A673 (cell line): ENCODE measurements around the gene LTV1.

Experiments used
- EZH2 ChIP-seq: fragments of 200-600 bp; sonication (generic); IDR thresholded peaks from 2 replicates; pipeline ENCODE4 v1.6.1; 2017; ENCODE audit warnings: borderline replicate concordance, low read depth, mild to moderate bottlenecking, mixed read lengths, antibody characterized with exemption, low read length; ENCODE audit not compliant: poor library complexity, severe bottlenecking
- TF ChIP-seq, protein P1 (sequence below): fragments of 300-800, 200-600 bp; sonication (generic); conservative IDR thresholded peaks from 2 replicates; pipeline ENCODE4 v1.5.1; 2017; ENCODE audit warnings: low read depth, mild to moderate bottlenecking, antibody characterized with exemption, low read length, moderate library complexity, mixed read lengths

DNA sequence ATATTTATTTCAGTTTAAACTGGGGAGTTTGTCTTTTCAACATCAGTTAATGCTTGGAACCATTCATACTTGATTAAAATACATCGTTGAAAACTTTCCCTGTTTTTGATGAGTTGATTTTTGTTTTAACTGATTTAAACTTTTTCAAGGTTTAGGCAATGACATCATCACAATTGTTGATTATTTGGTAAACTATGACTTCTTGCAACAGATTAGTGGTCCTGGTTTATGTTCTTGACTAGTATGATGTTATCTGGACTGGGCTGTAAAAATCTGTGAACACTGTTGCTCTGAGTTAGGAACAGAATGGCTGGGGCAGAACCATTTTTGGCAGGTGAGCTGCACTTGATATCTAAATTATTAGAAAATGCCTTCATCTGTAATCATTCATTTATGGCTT is 21.1 kb downstream of the LTV1 start, which contains the start of gene ZC2HC1B:
- TF ChIP-seq, protein P1, sequence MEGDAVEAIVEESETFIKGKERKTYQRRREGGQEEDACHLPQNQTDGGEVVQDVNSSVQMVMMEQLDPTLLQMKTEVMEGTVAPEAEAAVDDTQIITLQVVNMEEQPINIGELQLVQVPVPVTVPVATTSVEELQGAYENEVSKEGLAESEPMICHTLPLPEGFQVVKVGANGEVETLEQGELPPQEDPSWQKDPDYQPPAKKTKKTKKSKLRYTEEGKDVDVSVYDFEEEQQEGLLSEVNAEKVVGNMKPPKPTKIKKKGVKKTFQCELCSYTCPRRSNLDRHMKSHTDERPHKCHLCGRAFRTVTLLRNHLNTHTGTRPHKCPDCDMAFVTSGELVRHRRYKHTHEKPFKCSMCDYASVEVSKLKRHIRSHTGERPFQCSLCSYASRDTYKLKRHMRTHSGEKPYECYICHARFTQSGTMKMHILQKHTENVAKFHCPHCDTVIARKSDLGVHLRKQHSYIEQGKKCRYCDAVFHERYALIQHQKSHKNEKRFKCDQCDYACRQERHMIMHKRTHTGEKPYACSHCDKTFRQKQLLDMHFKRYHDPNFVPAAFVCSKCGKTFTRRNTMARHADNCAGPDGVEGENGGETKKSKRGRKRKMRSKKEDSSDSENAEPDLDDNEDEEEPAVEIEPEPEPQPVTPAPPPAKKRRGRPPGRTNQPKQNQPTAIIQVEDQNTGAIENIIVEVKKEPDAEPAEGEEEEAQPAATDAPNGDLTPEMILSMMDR, result no peak
- no peak for TF ChIP-seq EZH2
